ENCODE data around the gene CREG2.

The CREG2 gene, protein sequence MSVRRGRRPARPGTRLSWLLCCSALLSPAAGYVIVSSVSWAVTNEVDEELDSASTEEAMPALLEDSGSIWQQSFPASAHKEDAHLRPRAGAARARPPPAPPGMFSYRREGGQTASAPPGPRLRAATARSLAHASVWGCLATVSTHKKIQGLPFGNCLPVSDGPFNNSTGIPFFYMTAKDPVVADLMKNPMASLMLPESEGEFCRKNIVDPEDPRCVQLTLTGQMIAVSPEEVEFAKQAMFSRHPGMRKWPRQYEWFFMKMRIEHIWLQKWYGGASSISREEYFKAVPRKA

DNA sequence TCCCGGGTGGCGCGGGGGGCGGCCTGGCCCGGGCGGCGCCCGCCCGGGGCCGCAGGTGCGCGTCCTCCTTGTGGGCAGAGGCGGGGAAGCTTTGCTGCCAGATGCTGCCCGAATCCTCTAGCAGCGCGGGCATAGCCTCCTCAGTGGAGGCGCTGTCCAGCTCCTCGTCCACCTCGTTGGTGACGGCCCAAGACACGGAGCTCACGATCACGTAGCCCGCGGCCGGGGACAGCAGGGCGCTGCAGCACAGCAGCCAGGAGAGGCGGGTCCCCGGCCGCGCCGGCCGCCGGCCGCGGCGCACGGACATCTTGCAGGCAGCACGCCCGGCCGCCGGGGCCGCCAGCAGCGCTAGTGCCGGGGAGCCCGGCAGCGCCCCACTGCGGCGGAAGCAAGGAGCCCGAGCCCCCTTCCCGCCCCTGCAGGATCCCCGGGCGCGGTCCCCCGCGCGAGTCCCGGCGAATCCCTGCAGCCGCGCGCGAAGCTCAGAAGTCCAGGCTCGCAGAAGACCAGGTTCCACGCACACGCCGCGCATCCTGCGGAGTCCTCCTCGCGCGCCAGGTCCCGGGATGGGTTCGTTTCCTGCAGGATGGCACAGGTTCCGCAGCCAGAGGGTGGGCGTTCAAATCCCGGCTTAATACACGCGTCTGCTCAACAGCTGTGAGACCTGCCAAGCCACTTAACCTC lies at the start of gene CREG2:
CREG2 (minus strand) TSS at position 353 of the 684 bp plus-strand sequence; CDS start at position 307, 46 bp downstream.
- DNase-seq (ENCODE audit: low read depth, low spot score): no peak

DNA sequence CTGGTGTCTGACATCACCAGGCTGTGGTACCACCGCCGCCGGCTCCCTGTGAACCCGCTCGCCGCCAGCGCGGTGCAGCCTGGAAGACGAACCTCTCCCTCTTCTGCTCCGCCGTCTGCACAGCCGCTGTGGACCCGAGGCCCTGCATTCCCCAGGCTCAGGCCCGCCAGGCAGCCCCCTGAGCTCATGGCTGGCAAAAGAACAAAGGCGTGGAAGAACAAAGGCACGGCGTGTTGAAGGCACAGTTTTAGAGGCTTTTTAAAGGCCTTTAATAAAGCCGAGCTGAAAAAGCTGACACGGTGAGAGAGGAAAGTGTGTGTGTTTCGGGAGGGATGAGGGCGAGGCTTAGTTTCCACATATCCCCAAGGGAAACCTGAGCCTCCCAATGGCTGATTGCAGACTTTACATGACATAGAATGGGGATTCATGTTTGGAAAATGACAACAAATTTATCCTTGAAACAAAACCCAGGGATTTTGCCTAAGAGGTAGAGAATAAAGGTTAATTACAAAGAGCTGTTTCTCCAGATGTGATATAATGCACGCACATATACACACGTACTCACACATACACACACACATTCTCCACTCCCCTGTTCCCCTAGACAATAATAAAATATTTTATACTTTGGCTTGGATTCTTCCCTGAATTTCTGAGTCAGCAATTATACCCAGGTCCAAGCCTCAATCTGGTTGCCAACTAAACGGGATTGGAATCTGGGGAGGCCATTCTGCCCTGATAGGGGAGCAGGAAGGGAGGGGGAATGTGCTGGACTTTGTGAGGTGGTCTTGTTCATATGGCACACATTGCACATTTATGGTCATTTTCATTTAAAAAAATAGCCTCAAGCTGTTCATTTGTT lies 47.9 kb upstream of the CREG2 start:
- DNase-seq (ENCODE audit: low read depth, low spot score): no peak

DNA sequence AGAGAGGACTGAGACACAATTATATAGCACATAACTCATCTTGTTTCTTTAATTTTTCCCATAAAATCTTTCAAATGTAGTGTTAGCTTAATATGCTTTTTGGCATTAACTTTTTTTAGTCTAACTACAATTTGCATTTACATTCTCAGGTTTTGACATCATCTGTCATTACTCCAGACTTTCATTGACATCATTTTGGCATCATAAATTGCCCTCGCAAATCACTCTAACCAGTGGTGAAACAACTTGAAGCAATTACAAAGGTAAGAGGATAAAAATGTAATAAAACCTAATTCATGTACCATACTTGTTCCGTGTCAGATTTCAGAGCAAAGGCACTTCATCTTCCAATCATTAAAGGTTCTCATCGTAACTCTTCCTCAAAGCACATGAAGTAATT lies 46.2 kb upstream of the CREG2 start:
- DNase-seq (ENCODE audit: low read depth, low spot score): no peak

DNA sequence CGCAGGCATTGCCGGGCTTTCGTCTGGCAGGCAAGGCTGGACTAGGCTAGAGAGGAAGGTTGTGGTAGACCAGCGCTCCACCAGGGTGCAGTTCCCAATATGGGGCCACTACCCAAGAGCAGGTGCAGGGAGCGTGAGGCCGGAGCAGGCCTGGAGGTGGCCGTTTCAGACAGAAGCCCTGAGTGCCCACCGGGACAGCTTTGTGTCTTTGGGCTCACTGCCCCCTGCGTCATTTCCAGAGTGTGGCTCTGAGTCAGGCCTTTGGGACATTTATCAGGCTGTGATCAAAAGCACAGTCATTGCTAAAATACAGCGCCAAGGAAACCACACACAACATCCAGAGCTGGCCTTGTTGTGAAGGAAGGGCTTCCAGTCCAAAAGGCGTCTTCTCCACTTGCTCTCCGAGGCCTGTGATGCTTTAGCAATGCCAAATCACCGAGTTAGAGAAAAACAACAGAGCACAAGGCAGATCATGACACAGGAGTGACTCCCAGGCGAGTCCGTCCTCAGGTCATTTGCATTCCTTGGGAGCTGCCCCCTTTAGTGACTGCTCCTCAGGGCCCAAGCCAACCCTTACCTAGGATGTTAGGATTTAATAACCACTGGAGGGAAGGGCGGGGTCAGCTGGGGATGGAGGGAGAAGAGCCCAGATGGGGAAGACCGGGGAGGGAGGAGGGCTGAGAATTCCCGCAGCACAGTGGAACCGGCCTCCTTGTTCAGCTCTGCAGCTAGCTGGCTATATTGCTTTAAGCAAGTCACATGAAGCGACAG lies 45.3 kb upstream of the CREG2 start:
- DNase-seq (ENCODE audit: low read depth, low spot score): no peak

DNA sequence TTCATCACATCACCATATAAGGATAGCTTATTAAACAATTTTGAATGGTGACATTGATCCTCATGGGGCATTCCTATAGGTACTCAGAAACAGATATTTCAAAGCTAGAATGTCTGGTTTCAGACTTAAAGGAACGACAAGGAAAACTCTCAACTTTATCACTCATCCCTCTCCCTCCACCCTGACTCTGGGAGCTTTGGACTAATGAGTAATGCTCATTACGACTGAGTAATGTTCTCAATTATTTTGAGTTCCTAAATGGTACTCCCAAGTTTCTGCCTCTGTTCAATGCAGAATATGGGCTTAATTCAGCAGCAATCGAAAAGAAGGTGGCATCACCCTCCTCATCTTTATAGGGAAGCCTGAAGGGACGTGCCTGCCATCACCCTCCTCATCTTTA lies 44.2 kb upstream of the CREG2 start:
- no peak for DNase-seq (ENCODE audit: low read depth, low spot score)

DNA sequence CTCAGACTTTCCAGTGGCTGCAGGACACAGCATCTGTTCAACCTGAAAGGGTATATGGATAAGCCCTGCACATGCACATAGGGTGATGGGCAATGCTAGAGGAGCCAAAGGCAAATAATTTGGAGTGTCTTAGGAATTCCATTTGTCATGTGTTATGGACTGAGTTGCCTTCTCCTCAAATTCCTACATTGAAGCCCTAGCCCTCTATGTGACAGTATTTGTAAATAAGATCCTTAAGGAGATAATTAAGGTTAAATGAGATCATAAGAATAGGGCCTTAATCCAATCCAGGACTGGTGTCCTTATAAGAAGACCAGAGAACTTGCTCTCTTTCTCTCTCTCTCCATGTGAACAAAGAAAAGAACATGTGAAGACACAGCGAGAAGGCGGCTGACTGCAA lies 42.9 kb upstream of the CREG2 start:
- DNase-seq (ENCODE audit: low read depth, low spot score): no peak

DNA sequence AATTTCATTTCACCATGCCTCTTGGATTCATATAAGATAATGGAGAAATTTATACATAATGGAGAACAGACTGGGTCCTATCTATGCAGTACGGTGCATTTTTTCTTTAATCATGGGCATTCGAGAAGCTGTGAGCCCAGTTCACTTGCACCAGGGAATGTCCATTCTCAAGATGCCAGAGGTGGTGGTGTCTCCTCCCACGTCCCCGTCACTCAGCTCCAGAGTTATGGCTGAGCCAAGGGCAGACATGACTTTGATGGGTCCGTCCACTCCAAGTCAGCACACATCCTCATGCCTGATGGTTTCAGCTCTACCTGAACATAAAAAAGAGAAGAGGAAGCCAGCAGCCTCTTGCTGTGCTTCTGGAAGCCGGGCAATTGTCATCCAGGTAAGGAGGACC lies 42.1 kb upstream of the CREG2 start:
- DNase-seq (ENCODE audit: low read depth, low spot score): no peak

DNA sequence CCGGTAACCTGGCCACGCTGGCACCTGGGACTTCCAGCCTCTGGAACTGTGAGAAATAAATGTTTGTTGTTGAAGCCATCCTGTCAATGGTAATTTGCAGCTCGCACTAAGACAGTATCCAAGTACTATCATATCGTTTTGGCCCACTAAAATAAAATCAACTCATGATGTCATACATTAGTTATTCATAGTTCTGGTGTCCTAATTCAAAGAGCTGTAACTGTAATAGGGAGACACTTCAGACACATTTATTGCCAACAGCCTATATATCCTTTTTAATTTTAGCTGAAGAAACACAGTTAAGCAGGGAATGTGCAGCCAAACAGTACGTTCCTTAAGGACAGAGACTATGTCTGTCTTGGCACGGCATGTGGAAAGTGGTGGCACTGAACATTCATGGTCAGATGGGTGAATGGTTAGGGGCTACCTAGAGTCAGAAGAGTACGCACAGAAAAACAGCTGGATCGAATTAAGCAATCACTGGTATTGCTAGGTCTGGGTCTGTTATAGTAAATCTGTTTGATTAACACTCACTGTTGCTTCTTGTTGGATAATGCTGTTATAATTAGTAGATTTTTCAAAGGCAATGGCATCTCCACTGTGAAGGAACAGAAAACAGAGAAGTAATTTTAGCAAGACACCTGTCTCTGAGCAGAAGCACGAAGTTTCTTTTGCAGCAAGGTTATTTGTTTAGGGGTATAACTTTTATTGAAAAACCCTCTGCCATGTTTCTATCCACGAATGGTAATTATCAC lies 41.3 kb upstream of the CREG2 start:
- DNase-seq (ENCODE audit: low read depth, low spot score): no peak

DNA sequence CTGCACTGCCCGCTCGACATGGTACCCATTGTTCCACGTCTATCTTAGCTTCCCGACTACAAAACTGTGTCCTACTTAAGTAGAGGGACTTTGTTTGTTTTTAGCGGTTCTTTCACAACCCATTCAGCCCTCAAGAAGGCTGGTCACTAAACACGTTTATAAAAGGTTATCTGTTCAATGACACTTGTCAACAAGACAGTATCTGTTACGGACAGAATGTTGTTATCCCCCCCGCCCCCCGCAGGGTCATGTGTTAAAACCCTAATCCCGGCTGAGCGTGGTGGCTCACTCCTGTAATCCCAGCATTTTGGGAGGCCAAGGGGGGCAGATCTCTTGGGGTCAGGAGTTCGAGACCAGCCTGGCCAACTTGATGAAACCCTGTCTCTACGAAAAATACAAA lies 40.4 kb upstream of the CREG2 start:
- DNase-seq (ENCODE audit: low read depth, low spot score): no peak

DNA sequence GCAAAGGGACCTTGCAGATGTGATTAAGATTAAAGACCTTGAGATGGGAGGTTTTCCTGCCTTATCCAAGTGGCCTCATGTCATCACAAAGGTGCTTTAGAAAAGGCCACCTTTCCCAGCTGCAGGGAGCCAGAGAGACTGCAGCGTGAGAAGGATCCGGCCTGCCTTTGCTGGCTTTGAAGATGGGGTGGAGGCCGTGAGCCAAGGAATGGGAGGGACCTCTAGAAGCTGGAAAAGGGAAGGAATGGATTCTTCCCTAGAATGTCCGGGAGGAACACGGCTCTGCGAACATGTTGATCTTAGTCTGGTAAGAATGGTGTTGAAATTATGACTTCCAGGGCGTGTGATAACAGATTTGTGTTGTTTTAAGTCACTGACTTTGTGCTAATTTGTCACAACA lies 39.9 kb upstream of the CREG2 start:
- DNase-seq (ENCODE audit: low read depth, low spot score): no peak

DNA sequence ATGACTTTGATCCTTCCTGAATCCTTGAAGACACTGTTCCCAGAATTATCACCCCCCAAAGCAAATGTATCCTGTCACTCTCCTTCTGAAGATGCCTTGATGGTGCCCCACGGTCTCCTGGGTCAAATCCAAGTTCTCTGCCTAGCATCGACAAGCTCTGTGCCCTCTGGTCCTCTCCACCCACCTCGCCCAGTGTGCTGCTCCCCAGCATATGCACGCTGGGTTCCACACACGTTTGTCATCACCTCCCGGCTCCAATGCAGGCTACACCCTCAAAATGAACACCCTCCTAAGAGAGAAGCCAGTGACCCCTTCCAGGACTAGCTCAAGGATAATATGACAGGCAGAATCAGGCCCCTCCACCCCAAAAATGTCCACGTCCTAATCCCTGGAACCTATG lies 39.5 kb upstream of the CREG2 start:
- DNase-seq (ENCODE audit: low read depth, low spot score): no peak

DNA sequence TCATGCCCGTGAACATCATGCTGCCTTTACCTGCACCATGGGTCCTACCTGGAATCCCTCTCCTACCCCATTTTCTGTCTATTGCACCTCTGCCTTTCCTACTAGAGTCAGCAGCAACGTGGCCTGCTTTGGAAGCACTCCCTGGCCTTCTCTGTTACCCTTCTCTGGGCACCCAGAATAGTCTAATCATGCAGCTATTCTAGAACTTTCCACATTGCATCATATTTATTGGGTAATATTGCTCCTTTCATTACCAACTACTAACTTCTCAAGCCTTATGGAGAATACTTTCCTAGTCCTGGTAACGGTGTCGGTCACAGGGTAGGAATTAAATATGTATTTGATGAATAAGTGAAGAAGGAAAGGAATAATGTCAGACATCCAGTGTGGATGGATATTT lies 33.3 kb upstream of the CREG2 start:
- DNase-seq (ENCODE audit: low read depth, low spot score): no peak

DNA sequence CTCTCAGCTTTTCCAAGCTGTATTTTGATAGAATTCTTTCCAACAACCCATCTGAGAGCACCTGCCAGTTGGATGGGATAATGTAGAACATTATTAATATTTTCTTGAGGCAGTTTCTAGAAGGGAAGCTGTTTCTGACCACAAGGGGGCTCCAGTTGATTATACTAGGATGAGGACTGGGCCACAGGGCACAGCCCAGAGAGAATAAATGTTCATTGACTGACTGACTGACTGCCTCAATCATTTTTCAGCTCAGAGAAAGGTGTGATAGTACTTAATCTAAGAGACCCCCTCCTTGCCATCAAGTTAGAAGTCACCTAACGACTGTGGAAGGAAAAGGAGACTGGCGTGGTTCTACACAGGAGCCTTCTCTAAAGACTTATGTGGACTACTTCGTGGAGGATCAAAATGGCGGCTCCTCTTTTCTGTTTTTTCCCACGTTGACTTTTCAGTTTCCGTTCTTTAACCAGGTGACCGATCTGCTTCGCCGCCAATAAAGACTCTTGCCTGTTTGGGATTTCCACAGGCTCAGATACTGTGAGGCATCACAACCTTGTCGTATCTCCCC lies 31.9 kb upstream of the CREG2 start:
- DNase-seq (ENCODE audit: low read depth, low spot score): no peak

DNA sequence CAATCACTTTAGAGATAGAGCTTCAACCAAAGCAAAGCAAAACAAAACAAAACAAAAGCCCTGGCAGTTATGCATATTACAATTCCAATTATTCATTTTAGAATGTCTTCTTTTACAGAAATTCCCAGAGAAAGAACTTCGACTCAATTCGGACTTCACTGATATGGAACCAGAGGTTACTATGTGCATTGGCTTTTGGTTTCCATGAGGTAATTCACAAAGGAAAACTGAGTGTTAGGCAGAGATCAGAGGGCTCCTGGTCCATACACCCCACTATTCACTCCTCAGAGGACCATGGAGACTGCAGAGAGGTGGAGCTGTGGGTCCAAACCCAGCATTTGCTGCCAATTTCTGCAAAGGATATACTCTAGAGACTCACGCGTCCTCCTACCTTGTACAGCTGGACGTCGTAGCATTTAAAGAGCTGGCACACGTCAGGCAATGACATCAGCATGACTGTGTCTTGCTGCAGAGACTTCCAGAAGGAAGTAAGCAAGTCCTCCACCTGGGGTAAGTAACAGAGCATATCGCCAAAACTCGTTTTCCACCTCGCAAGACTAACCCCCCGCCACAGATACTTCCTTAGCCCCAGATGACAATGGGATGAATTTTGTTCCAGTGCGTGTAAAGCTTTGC lies 31.3 kb upstream of the CREG2 start:
- DNase-seq (ENCODE audit: low read depth, low spot score): no peak

DNA sequence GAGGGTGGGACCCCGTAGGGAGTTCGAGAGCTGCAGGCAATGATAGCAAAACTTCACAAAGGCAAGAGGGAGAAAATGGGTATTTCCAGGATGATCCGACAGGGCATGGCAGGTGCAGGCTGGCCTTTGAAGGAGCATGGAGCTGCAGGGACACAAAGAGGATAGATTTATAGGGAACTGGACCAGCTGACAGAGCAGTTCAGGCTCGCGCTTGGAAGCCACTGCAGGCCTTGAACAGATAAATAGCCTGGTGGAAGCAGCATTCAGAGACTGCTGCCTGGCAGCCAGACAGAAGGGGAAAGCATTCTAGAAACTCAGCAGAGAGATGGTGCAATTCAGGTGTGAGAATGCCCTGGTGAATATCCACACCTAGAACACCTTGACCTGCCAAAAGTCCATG lies 29.3 kb upstream of the CREG2 start:
- no peak for DNase-seq (ENCODE audit: low read depth, low spot score)

DNA sequence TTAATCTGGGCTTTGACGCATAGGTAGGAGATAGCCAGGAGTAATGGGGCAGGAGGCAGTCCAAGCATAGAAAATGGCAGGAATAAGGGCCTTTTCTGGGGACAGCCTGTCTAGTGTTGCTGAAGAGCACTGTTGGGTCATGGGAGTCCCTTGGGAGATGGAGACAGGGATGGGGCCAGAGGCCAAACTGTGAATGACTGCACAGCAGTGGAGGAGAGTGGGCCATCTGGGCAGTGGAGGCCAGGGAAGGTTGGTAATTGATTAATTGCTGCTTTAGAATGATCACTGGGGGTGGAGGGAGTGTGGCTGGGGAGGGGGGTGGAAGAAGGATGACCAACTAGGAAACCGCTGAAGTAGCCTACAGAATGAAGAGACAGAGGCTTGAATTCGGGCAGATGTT lies 28.6 kb upstream of the CREG2 start:
- no peak for DNase-seq (ENCODE audit: low read depth, low spot score)

DNA sequence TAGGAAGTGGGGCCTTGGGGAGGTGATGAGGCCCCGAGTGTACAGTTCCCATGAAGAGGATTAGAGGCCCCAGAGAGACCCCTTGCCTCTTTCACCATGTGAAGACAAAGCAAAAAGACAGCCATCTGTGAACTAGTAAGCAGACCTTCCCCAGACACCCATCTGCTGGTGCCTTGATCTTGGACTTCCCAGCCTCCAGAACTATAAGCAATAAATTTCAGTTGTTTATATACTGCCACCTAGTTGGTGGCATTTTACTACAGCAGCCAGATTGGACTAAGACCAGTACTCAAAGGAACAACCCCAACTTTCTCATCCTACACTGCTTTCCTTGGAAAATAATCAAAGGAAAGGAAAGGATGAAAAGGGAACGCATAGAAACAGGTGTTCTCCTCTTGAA lies 27.9 kb upstream of the CREG2 start:
- no peak for DNase-seq (ENCODE audit: low read depth, low spot score)

DNA sequence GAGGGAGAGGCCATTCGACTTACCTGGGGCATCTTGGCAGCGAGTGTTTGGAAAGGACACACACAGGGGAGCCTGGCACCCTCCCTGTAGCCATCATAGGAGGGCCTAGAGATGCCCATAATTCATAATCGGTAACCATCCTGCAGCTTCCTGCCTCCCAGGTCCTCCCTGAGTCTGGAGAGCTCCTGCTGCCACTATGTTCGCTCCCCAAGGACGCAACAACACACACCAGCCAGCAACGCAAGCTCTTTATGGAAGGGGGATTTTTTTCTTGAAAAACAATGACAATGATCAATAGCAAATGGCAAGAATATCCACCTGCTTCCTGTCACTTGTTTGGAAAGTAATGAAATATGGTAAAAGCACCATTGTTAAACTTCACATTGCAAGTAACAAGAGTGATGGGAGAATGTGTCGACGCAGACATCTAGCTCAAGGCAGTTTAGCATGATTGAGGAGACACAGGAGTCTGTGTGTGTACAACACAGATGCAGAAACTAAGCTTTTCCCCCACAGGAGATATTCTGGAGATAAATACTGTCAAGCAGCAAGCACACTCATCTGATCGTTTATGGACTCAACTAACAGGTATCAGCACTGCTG lies 24.9 kb upstream of the CREG2 start:
- DNase-seq (ENCODE audit: low read depth, low spot score): no peak

DNA sequence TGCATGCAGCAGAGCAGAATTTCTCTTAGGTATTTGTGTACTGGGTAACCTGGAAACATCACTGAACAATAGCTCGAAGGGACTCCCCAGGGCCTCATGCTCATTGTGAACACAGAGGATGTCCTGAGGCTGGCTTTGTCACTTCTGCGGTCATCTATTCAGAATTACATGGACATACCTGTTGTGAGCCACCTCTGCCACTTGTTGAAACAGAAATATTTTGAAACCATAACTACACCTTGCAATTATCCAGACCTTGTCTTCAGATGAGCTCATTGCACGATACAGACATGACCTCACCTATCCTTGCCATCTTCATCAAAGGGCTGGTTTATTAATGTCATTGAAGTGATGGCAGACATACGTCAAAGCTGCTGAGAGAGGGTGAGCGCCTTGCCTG lies 23.4 kb upstream of the CREG2 start:
- DNase-seq (ENCODE audit: low read depth, low spot score): no peak

DNA sequence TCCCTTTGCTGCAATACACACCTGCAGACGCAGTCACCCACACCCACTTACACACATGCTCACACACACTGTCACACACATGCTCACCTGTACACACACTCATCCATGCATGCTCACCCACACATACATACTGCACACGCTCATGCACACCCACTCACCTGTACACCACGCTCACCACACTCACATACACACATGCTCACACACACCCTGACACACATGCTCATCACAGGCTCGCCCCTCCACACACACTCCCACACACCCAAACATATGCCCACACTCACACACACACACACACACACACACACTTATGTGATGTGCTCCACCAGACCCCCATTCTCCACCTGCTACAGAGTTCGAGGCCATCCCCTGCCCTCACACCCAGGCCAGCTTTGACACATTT lies 22.8 kb upstream of the CREG2 start:
- DNase-seq (ENCODE audit: low read depth, low spot score): no peak

All from iPS DF 19.7 (cell line).